HG03354 (cell line): Measurements from ENCODE around the gene CRAMP1.

Experiments used
- ATAC-seq: cut with Tn5 transposase; IDR thresholded peaks from one replicate; pipeline ENCODE4 v1.9.1; 2021; ENCODE audit warnings: mild to moderate bottlenecking; ENCODE audit not compliant: unreplicated experiment, poor library complexity, severe bottlenecking

The CRAMP1 gene

GRCh38 chr16:1631931-1632637, 19.9 kb downstream of the CRAMP1 start:
- ATAC-seq, result no peak

DNA sequence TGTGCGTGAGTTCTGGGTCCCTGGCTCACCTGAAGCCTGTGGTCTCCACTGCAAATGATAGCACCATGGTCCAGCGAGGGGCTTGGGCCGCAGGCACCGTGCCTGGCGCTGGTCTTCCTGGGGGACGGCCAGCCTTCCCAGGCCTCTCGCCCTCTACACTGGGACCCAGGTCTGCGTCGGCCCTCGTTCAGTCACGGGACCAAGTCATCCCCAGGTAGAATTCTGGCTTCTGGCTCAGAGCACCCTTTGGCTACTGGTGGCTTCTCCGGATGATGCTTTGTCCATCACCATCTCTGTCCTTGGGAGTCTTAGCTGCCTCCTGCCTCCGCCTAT, 20.4 kb downstream of the CRAMP1 start:
- ATAC-seq, result no peak

DNA sequence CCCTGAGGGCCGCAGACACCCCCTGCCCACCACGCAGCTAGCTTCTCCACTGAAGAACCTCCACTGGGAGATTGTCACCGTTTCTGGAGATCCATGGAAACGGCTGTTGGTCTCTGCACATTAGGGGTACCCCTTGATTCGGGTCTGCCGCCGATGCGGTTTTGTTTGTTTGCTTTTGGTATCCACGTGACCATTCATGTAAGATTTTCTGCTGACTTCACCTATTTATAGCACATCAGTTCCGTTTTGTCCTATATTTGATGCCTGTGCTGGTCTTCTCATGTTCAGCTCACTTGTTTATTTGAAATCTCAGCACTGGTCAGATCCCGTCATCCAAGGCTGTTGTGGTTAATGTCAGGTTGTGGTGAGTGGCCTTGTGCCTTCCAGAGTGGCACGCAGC, 21.1 kb downstream of the CRAMP1 start:
- ATAC-seq, result no peak

DNA sequence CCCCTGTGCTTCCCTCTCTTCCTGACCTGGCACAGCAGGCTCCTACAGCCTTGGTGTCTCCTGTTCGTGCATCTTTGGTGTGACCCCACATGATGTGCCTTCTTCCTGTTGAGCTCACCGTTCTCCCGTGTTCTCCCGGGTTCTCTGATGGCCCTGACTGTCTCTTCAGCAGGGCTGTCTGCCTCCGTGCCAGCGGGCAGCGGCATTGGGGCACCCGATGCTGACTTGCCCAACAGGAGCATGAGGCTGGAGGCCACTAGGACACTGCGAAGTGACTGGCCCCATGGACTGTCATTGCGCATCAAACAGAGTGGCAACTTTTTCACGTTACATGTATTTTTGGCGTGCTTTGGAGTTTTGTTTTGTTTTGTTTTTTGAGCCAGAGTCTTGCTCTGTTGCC, 22.4 kb downstream of the CRAMP1 start:
- ATAC-seq, result no peak

GRCh38 chr16:1635070-1635469, 22.9 kb downstream of the CRAMP1 start:
- no peak for ATAC-seq

DNA sequence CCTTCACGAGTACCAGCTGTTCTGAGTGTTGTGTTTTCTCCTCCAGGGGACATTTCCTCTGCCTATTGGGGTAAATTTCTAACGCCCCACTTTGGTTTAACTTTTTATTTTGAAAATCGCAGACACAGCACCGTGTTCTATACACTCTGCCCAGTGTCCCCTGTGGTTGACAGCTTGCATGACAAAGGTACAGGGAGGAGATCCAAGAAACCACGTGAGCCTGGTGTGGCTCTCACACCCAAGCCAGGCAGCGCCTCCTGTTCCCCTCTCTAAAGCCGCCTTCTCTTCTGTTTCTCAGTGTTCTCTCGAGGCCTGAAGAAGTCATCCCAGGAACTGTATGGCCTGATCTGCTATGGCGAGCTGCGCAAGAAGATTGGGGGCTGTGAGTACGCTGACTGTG, 25.4 kb downstream of the CRAMP1 start:
- no peak for ATAC-seq

- ATAC-seq, result no peak
Observed at GRCh38 chr16:1638757-1639156, 26.6 kb downstream of the CRAMP1 start.

DNA sequence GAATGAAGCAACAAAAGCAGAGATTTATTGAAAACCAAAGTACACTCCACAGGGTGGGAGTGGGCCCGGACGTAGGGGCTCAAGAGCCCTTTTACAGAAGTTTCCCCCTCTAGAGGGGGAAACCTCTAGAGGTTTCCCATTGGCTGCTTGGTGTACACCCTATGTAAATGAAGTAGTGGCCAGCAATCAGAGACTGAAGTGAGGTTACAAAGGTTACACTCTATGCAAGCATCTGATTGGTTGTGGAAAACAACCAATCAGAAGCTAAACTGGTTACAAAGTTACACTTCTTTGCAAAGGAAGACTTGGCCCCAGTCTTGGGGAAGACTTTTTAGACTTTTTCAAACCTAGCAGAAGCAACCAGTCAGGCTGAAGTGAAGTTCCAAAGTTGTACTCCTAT, 27.1 kb downstream of the CRAMP1 start:
- no peak for ATAC-seq

DNA sequence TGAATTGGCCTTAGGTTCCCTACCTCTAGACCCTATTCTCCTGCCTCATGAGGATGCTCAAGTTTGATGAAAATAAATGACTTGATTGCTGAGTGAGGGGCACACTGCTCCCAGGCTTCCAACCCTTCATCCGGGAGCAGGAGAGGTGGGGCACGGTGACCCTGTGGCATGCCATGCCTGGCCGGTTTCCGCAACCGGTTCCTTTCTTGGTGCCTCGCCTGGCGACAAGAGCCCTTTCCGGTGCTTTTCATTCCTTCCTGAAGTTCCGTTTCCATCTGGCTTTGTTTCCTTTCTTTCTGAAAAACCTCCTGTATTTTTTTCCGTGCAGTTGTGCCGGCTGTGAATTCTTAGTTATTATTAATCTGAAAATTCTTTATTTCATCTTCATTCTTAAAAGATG, 27.7 kb downstream of the CRAMP1 start:
- ATAC-seq, result no peak

DNA sequence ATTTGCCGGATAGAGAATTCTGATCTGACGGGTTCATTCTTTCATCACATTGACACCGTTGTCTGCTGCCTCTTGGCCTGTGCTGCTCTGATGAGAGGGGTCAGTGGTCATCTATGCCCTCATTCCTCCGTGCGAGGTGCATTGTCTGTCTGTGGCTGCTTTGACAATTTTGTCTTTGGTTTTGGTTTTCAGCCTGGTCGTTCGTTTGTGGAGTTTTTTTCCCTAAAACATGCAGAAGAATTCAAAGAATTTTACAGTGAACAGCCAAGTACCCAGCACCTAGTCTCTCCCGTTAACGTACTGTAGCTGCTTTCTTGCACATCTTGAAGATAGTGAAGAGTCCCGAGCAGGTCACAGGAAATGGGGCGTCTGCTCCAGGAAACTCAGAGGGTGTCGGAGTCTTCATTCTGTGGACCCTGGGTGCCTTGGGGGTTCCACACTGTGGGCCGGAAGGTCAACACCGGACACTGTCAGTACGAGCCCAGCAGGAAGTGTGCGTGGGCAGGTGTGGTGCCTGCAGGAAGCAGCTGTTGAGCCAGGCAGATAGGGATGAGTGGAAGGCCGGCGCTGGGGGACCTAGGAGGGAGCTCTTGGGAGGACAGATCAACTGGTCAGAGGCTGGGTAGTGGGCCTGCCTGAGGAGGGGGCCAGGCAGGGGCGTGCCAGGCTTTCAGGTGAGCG, 28.2 kb downstream of the CRAMP1 start:
- no peak for ATAC-seq

- no peak for ATAC-seq
Observed at GRCh38 chr16:1641261-1641660, 29.1 kb downstream of the CRAMP1 start.

GRCh38 chr16:1642148-1642547, 30.0 kb downstream of the CRAMP1 start:
- no peak for ATAC-seq

DNA sequence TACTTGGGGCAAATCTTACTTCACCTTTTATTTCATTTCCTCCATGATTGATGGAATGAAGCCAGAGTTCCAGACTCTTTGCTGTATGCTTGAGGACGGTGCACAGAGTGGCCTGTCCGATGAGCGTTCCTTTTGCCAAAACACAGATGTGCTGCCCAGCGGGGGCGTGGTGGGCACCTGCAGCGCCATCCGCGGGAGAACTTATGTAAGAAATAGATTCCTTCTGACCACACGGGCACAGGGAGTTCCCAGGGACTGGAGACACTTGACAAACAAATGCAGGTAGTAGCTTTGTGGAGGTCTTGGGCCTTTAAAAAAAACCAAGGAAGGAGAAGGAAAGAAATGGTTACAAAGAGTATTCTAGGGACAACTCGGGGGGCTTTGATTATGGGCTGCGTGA, 30.6 kb downstream of the CRAMP1 start:
- no peak for ATAC-seq

DNA sequence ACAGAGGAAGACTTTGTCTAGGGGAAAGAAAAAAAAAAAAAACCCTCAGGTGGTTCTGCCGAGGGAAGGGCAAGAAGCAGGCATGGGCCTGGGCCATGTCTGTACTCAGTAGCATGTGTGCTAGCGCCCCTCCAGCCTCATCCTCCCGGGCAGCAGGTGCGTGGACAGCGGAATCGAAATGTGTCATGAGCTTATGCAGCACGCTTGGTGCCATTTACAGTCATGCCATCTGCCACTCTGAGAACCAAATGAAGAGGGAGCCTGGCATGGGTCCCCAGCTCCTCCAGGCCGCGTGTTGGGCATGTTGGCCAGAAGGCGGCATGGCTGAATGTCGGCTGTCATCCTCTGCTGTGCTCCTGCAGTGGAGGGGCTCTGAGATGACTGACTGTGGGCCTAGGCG, 31.4 kb downstream of the CRAMP1 start:
- no peak for ATAC-seq

- no peak for ATAC-seq
Observed at GRCh38 chr16:1645914-1646525, 33.9 kb downstream of the CRAMP1 start.

GRCh38 chr16:1647856-1648255, 35.7 kb downstream of the CRAMP1 start:
- ATAC-seq, result no peak

DNA sequence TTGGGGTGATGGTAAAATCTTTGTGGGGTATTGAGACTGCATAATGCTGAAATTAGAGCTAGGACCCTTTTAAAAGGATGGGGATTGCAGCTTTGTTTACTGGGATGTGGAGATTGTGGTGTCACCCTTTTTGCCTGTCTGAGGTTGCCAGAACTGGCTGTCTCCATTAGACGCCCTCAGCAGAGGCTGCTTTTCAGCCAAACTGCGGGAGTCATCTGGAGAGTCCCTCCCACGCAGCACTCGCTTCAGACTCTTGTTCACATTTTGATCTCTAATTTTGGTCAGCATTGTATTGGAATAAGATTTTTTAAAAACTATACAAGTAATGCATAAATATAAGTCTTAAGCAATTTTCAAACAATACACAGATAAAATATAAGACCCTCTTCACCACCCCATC, 38.0 kb downstream of the CRAMP1 start:
- ATAC-seq, result no peak

- no peak for ATAC-seq
Observed at GRCh38 chr16:1651094-1651973, 39.2 kb downstream of the CRAMP1 start.

DNA sequence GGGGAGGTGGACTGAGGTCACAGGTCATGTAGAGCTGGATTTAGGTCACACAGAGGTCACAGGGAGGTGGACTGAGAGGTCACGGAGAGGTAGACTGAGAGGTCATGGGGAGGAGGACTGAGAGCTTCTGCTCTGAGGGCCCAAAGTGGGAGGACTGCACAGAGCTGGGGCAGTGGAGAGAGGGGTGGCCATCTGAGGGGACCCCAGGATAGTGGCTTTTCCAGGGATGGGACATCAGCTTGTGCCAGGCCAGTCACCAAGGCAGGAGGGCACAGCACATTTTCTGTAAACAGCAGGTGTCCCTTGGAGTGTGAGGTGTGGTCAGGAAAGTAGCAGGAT, 39.8 kb downstream of the CRAMP1 start:
- no peak for ATAC-seq

DNA sequence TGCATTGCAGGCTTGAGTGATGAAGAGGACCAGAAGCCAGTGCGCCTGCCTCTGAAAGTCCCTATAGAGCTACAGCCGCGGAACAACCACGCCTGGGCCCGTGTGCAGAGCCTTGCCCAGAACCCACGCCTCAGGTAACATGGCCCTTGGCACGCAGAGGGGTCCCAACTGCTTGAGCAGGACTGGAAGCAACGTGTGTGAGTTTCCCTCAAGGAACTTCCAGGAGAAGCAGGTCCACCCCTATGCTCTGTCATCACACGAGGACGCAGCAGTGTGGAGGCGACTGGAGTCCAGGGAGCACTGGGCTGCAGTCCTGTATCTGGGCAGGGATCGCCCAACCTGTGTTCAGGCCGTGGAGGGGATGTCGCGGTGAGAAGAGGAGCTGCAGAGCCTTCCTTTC, 40.9 kb downstream of the CRAMP1 start:
- ATAC-seq, result no peak
